Uterus (tissue), 4 donors: ENCODE data around the gene GPBAR1. TPM values are rescaled to one million over a fixed set of nuclear protein-coding genes. Genes with fewer than 3 reads are reported as not detected.

ENCODE experiments used
- DNase-seq, 2 donors: peaks; one replicate each; pipeline ENCODE4 v3.0.0-alpha.2; 2019 to 2020
- H3K27ac ChIP-seq, 2 donors: fragments of 200-600 bp; sonication (generic); 1 replicate in 1 of 2; 2 replicates in 1 of 2; pipeline ENCODE4 v1.5.1; 2016 to 2018
- H3K27me3 ChIP-seq, 2 donors: fragments of 200-600 bp; sonication (generic); one replicate each; pipeline ENCODE4 v1.5.1; 2018 to 2019; ENCODE audit warnings: control low read depth in 1 of 2
- H3K36me3 ChIP-seq, 2 donors: fragments of 200-600 bp; sonication (generic); one replicate each; pipeline ENCODE4 v1.5.1; 2019; ENCODE audit warnings: control low read depth in 1 of 2
- H3K4me1 ChIP-seq, 2 donors: fragments of 200-600 bp; sonication (generic); one replicate each; pipeline ENCODE4 v1.5.1; 2018 to 2019; ENCODE audit warnings: control low read depth in 1 of 2
- H3K4me3 ChIP-seq, 2 donors: fragments of 200-600 bp; sonication (generic); 1 replicate in 1 of 2; 2 replicates in 1 of 2; pipeline ENCODE4 v1.5.1; 2018 to 2019; ENCODE audit warnings: mild to moderate bottlenecking in 1 of 2
- H3K9me3 ChIP-seq, 2 donors: fragments of 200-600 bp; sonication (generic); one replicate each; pipeline ENCODE4 v1.5.1; 2019; ENCODE audit warnings: control low read depth in 1 of 2
- CTCF ChIP-seq, 4 experiments: fragments of 200-600 bp in 2 of 4; fragments of 450-650 bp in 2 of 4; sonication (generic) in 2 of 4; IDR thresholded peaks; one replicate each; pipeline ENCODE4 v1.5.1; 2016 to 2019; ENCODE audit warnings: antibody characterized with exemption in 4 of 4, mild to moderate bottlenecking in 2 of 4, moderate library complexity in 1 of 4
- POLR2A ChIP-seq, 2 donors: fragments of 450-650 bp; IDR thresholded peaks; one replicate each; pipeline ENCODE4 v1.6.1; 2016; ENCODE audit warnings: antibody characterized with exemption in 2 of 2, mild to moderate bottlenecking in 1 of 2, moderate library complexity in 1 of 2
- intact Hi-C: fragments of 100-400 bp; cut with DNase I; formaldehyde crosslinking; loops from one replicate; pipeline ENCODE4 v1.15.1; 2023; ENCODE audit warnings: low total_unique reads
- total RNA-seq, 4 donors: library from RNA; depleted of rRNA in 3 of 4; stranded (reverse); fragments of >200 nt in 3 of 4; gene quantifications; one replicate each; pipeline versions ENCODE4 v1.1.0 to v1.2.4, GENCODE V29; 2014 to 2023
- donor health status: DM: yes; HTN: yes; CAD: no.

The GPBAR1 gene
- total RNA-seq, 4 donors from 2014 or later: 0.29 to 1.0 (median 0.91) TPM; not detected in 1

GRCh38 chr2:218274586-218274985 is 13.8 kb downstream of the GPBAR1 start:
- no peak for DNase-seq
- Histone ChIP-seq H3K9me3 (no peaks in the 10 kb centered on the region), H3K27me3 (no peaks in the 10 kb centered on the region), H3K4me3 (no peak overlapping the region), H3K4me1 (peaks cover 11 to 16% of the 10 kb centered on the region in 2 donors), H3K27ac (peak overlapping the region in 1 of 2 donors; percentile 86), H3K36me3 (no peaks in the 10 kb centered on the region)
- intact Hi-C loops: no loop called here
- TF ChIP-seq CTCF (IDR thresholded peaks at IDR 0.05): no peak
- no peak for TF ChIP-seq POLR2A (IDR thresholded peaks at IDR 0.05)

GRCh38 chr2:218275371-218276072 is 14.7 kb downstream of the GPBAR1 start:
- Histone ChIP-seq H3K36me3 (no peaks in the 10 kb centered on the region), H3K4me3 (no peak overlapping the region), H3K27ac (no peak overlapping the region), H3K27me3 (no peaks in the 10 kb centered on the region), H3K4me1 (peaks cover 11 to 16% of the 10 kb centered on the region in 2 donors), H3K9me3 (no peaks in the 10 kb centered on the region)
- intact Hi-C loops: no loop called here
- no peak for DNase-seq
- TF ChIP-seq CTCF (IDR thresholded peaks at IDR 0.05): no peak

- Histone ChIP-seq H3K4me3 (no peak overlapping the region), H3K36me3 (no peaks in the 10 kb centered on the region), H3K4me1 (peaks cover 3 to 11% of the 10 kb centered on the region in 2 donors), H3K27me3 (no peaks in the 10 kb centered on the region), H3K27ac (no peak overlapping the region), H3K9me3 (no peaks in the 10 kb centered on the region)
- DNase-seq: no peak
- intact Hi-C loops: no loop called here
- no peak for TF ChIP-seq POLR2A (IDR thresholded peaks at IDR 0.05)
- TF ChIP-seq CTCF (IDR thresholded peaks at IDR 0.05): no peak
These were observed 16.4 kb downstream of the GPBAR1 start for GRCh38 chr2:218276986-218277755.

- no peak overlapping the region for H3K27ac ChIP-seq
- peaks cover 0 to 9% of the 10 kb centered on the region in 2 donors for H3K4me1 ChIP-seq
- H3K4me3 ChIP-seq: no peak overlapping the region
- TF ChIP-seq POLR2A (IDR thresholded peaks at IDR 0.05) (no peak), CTCF (IDR thresholded peaks at IDR 0.05) (no peak)
- no peaks in the 10 kb centered on the region for H3K9me3 ChIP-seq
- H3K27me3 ChIP-seq: no peaks in the 10 kb centered on the region
- intact Hi-C loops: no loop called here
- DNase-seq: no peak
- no peaks in the 10 kb centered on the region for H3K36me3 ChIP-seq
These were observed 17.1 kb downstream of the GPBAR1 start for GRCh38 chr2:218277921-218278320.
